Gastrocnemius medialis (tissue), 4 donors: ENCODE results near the gene ARFGAP1.

Experiments used
- CTCF ChIP-seq, 5 experiments: fragments of 450-650 bp in 3 of 5; fragments of 200-600 bp in 2 of 5; sonication (generic) in 2 of 5; IDR thresholded peaks in 4 of 5; conservative IDR thresholded peaks in 1 of 5; 1 replicate in 4 of 5; 2 replicates in 1 of 5; pipeline ENCODE4 v1.5.1; 2016 to 2019; ENCODE audit warnings: antibody characterized with exemption in 5 of 5, mild to moderate bottlenecking in 3 of 5, moderate library complexity in 3 of 5
- POLR2A ChIP-seq, 2 donors: fragments of 450-650 bp; IDR thresholded peaks; one replicate each; pipeline ENCODE4 v1.6.1; 2017; ENCODE audit warnings: antibody characterized with exemption in 2 of 2, mild to moderate bottlenecking in 2 of 2, moderate library complexity in 2 of 2

DNA sequence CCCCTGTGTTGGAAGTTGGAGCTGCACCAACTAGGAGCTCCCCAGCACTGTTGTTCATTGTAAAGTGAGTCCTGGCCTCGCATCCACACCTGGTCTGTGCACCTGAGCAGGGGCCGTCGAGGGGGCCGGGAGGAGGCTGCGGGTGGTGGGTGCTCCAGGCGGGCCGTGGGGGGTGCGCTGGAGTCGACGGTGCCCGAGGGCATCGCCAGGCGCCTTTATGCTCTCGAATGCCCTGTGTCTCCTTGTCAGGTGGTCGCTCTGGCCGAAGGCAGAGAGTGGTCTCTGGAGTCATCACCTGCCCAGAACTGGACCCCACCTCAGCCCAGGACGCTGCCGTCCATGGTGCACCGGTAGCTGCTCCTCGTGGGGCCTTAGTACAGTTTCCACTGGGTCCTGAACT, 4.3 kb downstream of the ARFGAP1 start:
- no peak for TF ChIP-seq POLR2A (IDR thresholded peaks at IDR 0.05)
- no peak for TF ChIP-seq CTCF (IDR thresholded peaks at IDR 0.05 in 4 of 5, conservative IDR thresholded peaks at IDR 0.05 in 1 of 5)
